Activated CD8-positive, alpha-beta memory T cell treated with anti-CD3 and anti-CD28 coated beads, Interleukin-2, amount 50 U/mL, for 1 hour (primary cell): ENCODE measurements around the gene INS.

ENCODE experiments used
- DNase-seq: peaks from one replicate; pipeline ENCODE4 v3.0.0-alpha.2; 2020; ENCODE audit errors: extremely low read depth

INS gene

DNA sequence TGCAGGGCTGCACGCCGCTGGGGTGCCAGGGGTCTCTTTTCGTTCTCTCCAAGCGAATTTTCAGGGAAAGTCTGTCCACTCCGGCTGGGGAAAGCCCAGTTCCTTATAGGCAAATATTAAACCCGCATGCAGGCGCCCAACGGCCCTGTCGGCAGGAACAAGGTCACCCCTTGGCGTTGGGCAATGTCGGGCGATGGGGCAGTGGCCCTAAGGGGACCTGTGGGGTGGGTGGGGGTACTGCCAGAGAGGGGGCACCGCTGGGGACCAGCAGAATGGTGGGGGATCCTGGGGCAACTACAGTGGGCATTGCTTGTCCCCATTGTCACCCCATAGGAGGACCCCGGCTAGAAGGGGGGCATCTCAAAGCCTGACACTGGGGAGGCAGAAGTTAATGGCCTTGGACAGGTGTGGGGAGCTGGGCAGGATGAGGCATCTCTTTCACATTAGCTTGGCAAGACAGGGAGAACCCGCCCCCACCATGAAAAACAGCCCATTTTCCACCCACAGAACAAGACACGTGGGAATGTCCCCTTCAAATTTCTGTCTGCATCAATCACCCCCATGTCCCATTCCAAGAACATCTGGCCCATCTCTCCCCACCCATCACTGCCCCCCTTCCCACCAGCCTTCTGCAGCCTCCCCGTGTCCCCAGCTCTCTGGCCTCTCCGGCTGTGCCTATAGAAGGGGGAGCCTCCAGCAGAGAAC lies 16.3 kb downstream of the INS start:
- DNase-seq: no peak

DNA sequence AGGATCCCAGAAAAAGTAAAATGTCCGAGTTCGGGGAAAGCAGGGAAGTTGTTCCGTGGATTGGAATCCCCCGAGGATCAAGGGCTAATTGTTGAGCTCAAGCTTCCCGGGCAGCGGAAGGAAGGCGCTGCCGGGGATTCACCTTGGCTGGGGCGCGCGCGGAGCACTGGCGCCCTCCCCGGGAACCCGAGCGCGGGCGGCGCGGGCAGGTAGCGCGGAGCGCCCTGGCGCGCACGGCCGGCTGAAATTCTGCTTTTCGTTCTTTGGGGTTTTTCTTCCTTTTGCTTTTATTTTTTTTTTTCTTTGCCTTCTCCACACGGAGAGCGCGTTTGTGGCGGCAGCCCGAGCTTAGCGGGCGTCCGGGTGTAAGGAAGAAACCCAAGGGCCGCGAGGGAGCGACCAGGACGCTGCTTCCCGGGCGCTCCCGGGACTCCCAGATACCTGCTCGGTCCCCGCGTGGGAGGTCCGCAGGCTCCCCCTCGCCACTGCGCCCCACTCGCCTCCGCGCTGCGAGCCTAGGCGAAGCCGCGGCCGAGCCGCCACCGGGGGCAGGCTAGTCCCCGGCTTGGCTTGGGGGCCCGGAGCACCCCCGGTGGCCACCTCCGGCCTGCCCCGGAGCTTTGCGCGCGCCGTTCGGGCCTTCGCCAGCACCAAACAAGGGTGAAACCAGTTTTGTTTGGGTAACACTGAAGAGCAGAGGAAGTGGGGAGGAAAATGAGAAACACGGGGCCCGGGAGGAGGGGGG lies 17.0 kb downstream of the INS start:
- no peak for DNase-seq

DNA sequence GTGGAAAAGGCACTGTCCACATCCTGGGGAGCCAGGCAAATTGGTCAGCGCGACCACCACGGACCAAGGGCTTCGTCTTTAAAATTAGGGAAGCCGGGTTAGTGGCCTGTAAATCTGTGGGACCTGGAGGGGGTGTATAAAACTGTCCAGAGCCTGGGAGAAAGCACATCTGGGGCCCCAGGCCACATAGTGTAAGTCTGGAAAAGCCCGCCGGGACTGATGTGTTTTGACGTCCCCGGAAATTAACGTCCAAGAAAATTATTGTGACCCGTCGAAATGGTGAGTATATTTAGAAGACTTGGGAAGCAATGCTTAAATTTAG lies 17.6 kb downstream of the INS start:
- no peak for DNase-seq

DNA sequence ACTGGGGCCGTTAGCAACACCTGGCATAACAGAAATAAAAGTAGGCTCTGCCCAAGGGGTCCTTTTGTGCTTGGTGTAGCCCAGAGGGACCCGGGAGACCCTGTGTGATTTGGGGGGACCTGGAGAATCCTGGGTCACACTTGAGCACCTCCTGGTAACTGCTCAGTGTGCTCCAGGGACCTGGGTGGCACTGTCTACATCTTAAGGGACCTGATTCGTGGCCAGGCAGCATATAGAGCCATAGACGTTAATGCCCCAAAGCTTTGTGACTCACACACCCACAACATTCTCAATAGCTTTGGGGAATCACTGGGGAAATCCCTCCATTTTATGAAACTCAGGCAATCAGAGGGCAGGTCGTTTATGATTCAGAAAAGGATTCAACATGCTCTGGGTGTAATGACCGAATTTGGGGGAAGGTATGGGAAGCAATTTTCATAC lies 18.2 kb downstream of the INS start:
- no peak for DNase-seq

DNA sequence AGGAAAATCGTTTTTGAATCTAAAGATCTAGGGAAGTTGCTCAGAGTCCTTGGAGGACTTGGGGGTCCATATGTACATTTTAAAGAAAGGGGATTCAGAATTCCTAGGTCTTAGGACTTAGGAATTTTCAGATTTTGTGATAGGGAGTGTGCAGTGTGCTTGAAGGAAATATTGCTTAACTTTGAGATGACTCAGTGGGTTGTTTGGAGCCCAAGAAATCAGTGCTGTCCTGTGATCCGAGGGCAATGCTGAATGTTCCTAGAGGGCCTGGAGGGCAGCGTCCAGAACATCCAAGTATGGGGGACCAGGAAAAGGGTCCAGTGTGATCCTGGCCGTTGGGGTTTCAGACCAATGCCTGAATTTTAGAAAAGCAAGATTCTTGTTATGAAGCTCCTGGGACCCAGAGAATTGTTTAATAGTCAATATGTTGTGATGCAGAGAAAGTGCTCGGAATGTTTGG lies 18.7 kb downstream of the INS start:
- DNase-seq: no peak

DNA sequence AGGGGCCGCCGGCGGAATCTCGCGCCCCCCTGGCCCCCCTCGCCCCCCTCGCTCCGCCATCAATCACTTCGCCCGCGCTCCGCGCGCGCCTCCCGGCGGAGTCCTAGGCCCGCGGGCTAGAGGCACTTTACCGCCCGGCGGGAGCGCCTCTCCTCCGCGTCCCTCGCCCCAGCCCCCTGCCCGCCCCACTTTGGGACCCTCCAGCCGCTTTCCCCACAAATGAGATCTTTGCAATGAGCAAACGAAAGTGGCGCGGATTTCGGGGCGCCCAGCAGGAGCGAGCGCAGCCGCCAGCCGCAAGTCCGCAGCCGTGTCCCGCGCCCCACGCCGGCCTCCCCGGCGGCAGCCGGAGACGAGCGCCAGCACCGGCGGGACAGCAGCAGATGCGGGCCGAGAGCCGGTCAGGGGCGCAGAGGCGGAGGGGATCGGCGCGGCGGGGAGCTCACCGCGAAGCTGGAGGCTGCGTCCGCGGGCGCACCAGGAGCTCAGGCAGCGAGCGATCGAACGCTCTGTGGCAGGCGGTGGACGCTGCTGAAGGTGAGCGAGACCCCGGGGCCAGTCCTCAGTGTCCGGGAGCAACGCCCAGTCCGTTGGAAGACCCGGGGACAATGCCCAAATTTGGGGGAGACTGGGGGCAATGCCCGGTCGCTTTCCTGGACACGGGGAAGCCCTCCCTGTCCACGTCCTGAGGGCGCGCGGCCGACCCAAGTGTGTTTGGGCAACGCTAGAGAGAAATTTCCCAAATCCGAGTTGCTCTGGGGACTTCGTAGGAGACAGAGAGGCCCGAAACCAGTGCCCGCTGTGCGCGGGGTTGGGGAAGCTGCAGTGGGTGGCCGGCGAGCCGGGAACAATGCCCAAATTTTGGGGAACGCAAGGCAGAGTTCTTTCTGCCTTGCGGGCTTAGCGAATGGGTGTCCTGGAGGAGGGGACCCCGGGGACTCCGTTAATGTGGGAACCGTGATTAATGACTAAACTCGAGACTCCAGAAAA lies 20.3 kb downstream of the INS start:
- no peak for DNase-seq

DNA sequence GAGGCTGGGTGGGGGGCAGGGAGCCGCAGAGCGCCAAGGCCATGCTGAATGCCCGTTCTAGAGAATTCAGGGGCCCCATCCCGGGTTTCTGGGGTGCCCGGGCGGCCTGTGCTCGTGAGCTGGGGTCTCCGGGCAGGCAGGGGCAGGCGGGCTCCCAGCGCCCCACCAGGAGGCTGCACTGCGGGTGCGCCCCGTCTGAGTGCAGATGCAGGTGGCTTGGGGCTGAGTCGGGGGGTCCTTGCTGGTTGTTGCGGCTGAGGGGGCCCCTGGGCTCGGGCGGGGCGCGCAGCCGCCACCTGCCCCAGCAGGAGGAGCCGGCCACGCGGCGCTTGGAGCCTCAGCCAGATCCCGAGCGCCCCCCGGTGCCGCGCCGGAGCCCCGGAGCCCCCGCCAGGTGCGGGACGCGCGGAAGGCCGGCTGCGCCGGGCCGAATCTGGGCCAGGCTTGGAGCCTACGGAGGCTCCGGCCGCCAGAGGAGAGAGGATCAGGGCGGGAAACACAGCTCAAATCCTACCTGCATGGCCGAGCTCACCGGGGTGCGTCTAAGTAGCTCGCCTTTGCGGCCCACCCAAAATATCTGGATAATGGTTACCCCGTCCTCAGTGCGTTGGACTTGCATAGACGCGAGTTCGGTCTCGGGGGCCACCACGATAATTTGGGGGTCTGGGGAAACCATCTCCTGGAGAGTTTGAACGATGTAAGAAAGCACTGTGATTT lies 21.2 kb downstream of the INS start:
- DNase-seq: no peak

DNA sequence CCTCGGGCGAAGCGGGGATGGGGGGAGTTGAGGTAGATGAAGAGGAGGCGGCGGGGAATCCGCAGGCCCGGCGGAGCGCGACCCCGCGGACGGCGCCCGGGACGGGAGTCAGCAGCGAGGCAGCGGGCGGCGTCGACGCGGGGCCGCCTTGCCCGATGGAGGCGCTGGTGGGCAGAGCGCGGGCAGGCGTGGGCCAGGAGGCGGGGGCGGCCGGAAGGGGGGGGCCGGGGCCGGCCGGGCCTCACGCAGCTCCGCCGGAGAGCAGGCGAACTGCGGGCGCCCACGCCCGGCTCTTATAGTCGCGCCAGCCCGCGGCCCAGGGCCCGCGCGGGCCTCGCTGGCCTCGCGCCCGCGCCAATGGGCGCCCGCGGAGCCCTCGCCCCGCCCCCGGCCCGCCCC lies 21.9 kb downstream of the INS start, which contains the start of gene IGF2:
IGF2 (minus strand) TSS at position 267 of the 399 bp plus-strand sequence. CDS start 3,866 bp downstream, outside the sequence.
- DNase-seq: no peak

DNA sequence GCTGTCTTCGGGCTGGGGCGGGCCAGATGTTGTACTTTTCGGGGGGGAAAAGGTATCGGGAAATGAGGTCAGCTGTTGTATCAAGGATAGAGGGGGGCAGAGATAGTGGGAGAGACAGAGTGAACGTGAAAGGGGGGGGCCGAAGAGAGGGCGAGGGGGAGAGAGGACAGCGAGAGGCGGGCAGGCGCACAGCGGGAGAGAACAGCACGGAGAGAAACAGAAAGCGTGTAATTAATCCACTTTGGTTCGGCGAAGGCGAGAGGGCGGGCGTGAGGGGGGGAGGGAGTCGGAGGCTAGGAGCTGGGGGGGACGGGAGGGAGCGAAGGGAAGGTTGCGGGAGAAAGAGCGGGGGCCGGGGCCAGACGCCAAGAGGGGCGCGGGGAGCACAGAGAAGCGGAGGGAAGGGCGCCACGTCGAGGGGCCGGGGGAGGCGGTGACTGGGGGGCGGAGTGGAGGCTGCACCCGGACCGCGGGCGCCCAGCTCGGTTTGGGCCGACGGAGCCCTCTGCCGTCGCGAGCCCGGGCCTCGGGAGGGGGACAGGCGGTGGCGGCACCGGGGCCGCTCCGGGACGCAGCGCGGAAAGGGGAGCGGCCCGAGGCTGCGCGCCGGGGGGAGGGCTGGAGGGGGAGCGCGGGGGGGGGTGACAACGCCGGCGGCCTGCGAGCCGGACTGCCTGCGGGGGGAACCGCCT lies 22.4 kb downstream of the INS start:
- DNase-seq: no peak

DNA sequence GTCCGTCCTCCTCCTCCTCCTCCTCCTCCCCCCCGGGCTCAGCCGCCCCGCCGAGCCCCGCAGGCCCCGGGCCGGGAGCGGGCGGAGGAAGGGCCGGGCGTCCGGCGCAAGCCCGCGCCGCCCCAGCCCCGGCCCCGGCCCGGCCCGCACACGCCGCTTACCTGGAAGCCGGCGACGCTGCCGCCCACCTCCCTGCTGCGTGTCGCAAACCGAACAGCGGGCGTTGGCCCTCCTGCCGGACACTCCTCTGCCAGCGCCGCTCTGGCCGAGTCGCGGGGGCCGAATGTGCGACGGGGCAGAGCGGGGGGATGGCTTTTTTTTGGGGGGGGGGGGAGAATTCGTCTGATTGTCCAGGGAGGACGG lies 23.0 kb downstream of the INS start:
- no peak for DNase-seq

DNA sequence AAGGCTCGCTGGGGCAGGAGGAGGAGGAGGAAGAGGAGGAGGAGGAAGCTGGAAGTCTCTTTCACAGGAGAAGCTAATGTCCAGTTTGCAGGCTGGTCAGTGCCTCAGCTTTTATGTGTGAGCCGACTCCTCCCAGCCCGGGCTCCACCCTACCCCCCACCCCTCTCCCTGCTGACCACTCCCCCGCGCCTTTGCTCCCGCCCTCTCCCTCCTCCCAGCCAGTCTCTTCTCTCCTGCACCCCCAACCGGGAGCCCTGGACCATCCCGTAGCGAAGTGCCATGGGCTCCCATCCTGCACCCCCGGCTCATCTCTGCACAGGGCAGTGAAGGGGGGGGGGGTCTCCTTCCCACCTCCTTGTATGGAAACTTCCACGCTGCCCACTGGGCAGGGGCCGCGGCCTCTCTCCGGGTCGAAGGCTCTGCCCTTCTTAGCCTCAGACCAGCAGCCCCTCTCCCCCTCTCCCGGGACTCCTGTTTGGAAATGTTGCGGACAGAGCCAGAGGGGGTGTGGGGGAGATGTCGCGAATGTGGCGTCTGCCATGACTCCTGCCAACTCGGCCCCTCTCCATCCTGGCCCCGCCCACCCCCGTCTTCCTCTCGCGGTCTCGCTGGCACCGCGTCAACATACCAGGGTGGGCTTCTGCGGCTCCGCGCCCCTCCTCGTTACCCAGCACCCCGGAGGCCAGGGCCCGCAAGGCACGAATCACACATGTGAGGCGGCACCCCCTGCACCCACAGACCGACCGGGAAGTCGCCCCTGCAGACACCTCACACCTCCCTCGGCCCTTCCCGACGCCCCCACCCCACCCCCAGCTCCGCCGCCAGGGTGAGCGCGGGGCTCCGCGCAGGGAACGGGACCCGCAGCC lies 23.6 kb downstream of the INS start:
- no peak for DNase-seq

DNA sequence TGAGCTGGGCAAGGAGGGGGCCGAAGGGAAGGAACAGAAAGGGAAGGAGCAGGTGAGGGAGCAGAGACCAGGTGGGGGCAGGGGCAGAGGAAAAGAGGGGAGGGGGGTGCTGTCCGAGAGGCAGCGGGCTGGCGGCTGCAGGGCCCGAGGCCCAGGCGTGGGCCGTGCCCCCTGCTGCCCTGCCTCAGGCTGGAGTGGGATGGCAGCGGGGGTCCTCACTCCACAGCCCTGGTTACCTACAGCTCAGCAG lies 24.1 kb downstream of the INS start:
- DNase-seq: no peak

DNA sequence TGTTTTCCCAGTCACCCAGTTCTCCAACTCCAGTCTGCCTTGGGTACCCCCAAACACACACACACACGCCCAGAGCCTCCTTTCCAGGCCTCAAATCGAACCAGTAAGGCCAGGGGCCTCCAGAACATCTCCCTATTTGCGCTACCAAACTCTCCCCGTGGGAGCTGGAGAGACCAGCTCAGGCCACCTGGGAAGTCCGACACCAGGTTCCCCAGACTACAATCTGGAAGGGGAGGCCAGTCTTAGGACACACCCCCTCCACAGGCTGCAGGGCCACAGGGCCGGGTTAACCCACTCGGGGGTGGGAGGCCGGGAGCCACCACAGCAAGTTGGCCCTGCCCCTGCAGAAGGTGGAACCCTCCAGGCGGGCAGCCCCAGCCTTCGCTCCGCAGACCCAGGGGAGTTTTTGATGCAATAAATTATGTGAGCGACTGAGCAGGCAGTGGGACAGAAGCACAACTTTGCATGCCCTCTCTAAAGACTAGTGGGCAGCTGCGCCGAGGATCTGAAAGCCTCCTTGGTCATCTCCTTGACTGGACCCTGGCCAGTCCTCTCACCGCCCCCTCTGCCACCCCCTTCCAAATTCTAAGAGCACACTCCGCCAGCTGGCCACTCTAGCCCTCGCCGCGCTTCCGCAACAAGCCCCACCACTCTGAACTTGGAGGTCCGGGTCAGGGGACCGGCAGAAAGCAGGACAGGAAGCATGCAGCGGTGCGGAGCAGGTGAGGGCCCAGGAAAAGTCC lies 24.6 kb downstream of the INS start:
- DNase-seq: no peak

DNA sequence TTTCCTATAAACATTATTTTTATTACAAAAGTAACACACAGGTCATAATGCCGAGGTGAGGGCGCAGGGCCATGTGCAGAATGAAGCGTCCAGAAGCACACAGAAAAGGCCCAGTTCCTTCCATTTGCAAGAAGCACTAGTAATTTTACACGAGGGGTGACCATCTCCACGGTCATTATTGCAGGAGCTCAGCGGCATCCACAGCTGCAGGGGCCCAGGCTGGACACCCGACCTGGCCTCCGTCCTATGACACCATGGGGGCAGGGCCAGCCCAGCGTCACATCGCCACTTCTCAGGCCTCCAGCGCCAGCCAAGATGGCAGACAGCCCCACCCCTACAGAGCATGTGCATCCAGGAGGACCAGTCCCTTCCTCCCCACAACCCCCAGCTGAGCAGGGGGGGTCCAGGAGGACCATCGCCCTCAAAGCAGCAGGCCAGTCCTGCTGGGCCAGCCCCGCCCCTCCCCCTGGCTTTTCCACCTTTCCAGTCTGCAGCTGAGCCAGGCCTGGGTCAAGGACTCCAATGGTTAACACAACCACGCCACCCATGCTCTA lies 25.3 kb downstream of the INS start:
- no peak for DNase-seq

DNA sequence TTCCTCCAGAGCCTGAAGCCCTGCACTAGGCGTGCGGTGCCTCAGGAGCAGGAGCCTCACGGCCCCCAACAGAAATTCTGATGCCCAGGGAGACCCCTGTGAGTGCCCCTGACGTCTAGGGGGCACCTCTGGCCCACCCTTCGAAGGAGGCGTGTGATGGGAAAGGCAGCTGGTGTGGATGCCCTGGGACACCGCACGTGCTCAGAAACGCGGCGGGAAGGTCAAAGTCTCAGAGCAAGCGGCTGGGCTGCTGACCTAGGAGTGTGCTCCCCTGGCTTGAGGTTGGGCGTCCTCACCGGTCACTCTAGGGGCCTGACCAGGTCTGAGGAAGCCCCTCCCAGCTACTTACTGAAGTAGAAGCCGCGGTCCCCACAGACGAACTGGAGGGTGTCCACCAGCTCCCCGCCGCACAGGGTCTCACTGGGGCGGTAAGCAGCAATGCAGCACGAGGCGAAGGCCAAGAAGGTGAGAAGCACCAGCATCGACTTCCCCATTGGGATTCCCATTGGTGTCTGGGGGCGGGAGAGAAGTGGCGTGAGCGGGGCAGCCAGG lies 25.9 kb downstream of the INS start:
- DNase-seq: no peak

DNA sequence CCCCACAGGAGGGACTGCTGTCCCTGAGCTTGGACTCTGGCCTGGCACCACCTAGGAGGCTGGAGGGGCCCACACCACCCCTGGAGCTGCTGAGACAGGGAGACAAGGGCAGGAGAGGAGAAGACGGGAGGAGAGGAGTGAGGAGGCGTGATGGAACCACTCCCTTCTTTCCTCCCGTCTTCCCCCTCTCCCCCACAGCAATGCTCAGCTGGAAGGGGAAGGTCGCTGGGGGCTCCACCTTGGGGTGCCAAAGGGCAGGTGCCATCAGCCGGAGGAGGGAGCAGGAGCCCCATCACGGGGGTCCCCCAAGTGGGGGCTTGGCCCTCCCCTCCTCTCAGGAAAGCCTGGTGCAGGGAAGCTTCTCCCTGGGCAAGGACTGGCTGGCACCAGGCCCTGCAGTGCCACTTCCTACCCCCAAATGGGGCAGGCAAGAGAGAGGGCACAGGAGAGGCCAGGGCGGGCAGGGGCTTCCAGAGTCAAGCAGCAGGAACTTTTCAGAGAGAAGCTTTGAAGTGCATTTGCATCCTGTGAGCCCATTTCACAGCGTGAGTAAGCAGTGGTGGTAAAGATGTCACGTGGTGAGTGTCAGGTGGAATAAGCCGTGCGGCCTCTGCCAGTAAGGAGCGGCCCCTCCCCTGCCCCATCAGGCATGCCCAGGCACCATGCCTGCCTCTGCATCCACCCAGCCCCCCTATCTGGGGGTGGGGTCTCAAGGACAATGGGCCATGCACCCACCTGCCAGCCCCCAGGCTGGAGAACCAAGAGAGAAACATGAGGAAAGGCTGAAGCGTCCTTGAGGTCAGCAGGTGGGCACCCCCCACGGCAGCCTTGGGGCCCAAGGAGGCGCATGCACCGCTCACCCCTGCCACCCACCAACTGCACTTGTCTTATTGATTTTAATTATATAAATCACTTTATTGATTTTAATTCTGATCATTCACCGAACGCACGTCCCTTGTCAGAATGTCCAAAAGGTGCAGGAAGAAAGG lies 26.7 kb downstream of the INS start:
- DNase-seq: no peak

DNA sequence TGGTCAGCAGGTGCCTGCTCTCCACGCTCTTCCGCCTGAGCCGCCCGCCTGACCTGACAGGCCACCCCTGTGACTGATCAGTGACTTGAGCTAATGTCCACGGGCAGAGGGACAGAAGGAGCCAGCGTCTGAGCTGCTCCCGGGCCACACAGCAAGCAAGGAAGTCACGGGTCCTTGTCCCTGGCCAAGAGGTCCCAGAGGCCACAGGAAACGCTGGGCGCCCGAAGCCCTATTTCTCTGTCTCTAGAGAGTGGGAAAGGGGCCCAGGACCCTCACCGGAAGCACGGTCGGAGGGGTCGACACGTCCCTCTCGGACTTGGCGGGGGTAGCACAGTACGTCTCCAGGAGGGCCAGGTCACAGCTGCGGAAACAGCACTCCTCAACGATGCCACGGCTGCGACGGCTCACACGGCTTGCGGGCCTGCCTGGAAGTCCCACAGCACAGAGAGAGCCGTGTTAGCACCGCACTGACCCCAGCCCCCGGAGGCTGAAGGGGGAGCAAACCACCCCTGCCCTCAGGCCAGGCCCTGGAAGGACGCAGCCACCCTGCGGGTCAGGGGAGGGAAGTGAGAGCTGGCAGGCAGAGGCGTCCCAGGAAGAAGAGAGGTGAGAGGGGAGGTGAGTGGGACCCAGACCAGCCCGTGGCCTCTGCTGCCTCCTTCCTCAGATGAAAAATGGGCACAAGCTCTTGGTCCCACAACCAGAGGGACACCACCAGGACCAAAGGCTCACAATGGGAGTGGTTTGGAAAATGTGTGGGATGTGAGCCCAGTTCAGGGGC lies 27.6 kb downstream of the INS start:
- no peak for DNase-seq
